Measurements from ENCODE around the gene NUMBL. TPM values are rescaled to one million over a fixed set of nuclear protein-coding genes. Genes with fewer than 3 reads are reported as not detected.

NUMBL gene
- total RNA-seq, 1 experiment from 2014 or later = 26.8 TPM

DNA sequence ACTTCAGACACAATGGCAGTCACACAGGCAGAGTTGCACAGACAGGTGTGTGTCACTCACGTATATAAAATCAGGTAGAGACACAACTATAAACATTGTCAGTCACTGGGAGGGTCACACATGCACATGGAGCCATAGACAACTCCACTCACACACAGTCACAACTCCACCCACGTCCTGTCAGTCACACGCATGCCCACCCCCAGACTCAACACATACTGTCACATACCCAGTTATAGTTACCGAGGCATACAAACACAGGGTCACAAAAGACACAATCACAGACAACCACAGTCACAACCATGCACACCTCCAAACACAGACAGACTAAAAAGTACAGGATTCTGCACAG lies 1.5 kb downstream of the NUMBL start:
- Histone ChIP-seq H3K27me3 (no peaks in the 10 kb centered on the region), H3K27ac (no peak overlapping the region), H3K4me1 (peaks cover 23% of the 10 kb centered on the region), H3K36me3 (peaks cover 14% of the 10 kb centered on the region), H3K9me3 (replicated peaks) (no peaks in the 10 kb centered on the region), H3K4me3 (peak overlapping the region; percentile 77)
- no peak for DNase-seq

DNA sequence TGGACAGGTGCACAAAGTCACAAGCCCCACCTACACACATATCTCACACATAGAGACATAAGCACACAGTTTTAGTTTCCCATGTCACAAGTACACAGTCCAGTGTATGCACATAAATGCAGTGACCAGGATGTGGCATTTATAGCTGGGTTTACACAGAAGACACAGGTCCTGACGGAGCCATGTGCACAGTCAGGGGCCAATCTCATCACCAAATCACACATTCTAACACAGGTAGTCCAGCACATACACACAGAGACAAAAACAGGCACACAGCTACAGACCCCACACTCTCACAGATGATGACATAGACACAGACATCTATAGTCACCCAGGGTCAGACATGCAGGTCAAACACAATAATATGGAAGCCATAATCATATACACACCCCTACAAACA lies 2.1 kb downstream of the NUMBL start:
- DNase-seq = no peak
- Histone ChIP-seq H3K27ac (no peak overlapping the region), H3K9me3 (replicated peaks) (no peaks in the 10 kb centered on the region), H3K4me3 (no peak overlapping the region), H3K36me3 (peaks cover 18% of the 10 kb centered on the region), H3K4me1 (peaks cover 23% of the 10 kb centered on the region), H3K27me3 (no peaks in the 10 kb centered on the region)

- DNase-seq = no peak
- Histone ChIP-seq H3K27me3 (no peaks in the 10 kb centered on the region), H3K9me3 (replicated peaks) (no peaks in the 10 kb centered on the region), H3K36me3 (peaks cover 24% of the 10 kb centered on the region), H3K4me1 (peaks cover 23% of the 10 kb centered on the region), H3K27ac (no peak overlapping the region), H3K4me3 (no peak overlapping the region)
Measured at GRCh38 chr19:40687525-40688016, 2.9 kb downstream of the NUMBL start.

- peaks cover 23% of the 10 kb centered on the region for H3K4me1 ChIP-seq
- DNase-seq = no peak
- H3K27ac ChIP-seq = no peak overlapping the region
- no peak overlapping the region for H3K4me3 ChIP-seq
- no peaks in the 10 kb centered on the region for H3K27me3 ChIP-seq
- peaks cover 29% of the 10 kb centered on the region for H3K36me3 ChIP-seq
- no peaks in the 10 kb centered on the region for H3K9me3 ChIP-seq (replicated peaks)
Measured at GRCh38 chr19:40686882-40687524, 3.4 kb downstream of the NUMBL start.

GRCh38 chr19:40685563-40685962 lies 4.9 kb downstream of the NUMBL start:
- DNase-seq = no peak
- H3K4me3 ChIP-seq = no peak overlapping the region
- no peaks in the 10 kb centered on the region for H3K27me3 ChIP-seq
- no peaks in the 10 kb centered on the region for H3K9me3 ChIP-seq (replicated peaks)
- peaks cover 15% of the 10 kb centered on the region for H3K4me1 ChIP-seq
- peaks cover 44% of the 10 kb centered on the region for H3K36me3 ChIP-seq
- H3K27ac ChIP-seq = no peak overlapping the region

GRCh38 chr19:40685016-40685526 lies 5.4 kb downstream of the NUMBL start:
- Histone ChIP-seq H3K27ac (no peak overlapping the region), H3K36me3 (peaks cover 47% of the 10 kb centered on the region), H3K9me3 (replicated peaks) (no peaks in the 10 kb centered on the region)

GRCh38 chr19:40684280-40684679 lies 6.2 kb downstream of the NUMBL start:
- Histone ChIP-seq H3K4me3 (no peak overlapping the region), H3K27me3 (no peaks in the 10 kb centered on the region), H3K36me3 (peaks cover 55% of the 10 kb centered on the region), H3K9me3 (replicated peaks) (no peaks in the 10 kb centered on the region), H3K27ac (no peak overlapping the region), H3K4me1 (peaks cover 15% of the 10 kb centered on the region)
- DNase-seq = no peak

More at GRCh38 chr19:40685016-40685526, 5.4 kb downstream of the NUMBL start:
- no peaks in the 10 kb centered on the region for H3K27me3 ChIP-seq
- H3K4me3 ChIP-seq = no peak overlapping the region
- no peak for DNase-seq
- peaks cover 15% of the 10 kb centered on the region for H3K4me1 ChIP-seq

DNA sequence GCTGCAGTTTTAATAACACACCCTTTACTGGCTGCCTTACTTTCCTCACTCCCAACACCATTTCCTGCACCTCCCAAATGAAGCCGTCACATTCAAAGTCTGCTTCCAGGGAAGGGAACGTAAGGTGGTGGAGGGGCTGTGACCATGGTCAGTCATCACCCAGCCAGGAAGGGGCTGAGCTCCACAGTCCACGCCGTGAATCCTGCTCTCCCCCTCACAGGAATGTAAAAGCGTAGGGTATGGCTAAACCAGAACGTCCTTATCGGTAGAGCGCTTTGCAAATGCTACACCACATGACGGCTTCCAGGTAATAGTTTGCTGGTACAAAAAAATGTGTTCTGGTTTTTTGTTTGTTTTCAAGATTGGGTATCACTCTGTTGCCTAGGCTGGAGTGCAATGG lies 7.0 kb downstream of the NUMBL start:
- Histone ChIP-seq H3K4me3 (no peak overlapping the region), H3K27ac (no peak overlapping the region), H3K27me3 (no peaks in the 10 kb centered on the region)

DNA sequence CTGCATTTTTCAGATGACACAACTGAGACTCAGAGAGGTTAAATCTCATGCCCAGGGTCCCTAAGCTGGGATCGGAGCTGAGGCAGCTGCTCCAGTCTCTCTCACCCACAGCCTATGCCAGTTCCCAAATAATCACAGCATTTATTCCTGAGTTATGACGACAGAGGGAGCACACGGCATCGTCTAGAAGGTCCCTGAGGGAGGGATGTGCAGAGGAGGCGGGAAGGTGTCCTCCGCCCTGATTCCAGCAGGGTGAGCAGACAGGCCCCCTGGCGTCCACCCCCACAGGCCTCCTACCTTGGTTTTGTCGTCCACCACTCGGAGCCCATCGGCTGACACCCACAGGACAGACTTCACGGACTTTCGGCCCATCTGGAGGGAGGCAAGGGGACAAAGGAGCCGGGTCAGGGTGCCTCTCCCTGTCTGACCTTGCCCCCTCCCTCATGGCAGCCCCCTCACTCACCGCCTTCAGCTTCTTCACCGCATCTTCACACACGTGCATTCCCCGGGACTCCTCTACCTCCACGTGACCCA lies 8.0 kb downstream of the NUMBL start:
- DNase-seq = no peak
- Histone ChIP-seq H3K4me3 (no peak overlapping the region), H3K9me3 (replicated peaks) (no peaks in the 10 kb centered on the region), H3K36me3 (peaks cover 71% of the 10 kb centered on the region), H3K4me1 (no peaks in the 10 kb centered on the region), H3K27ac (no peak overlapping the region), H3K27me3 (no peaks in the 10 kb centered on the region)

More for the DNA sequence above, 7.0 kb downstream of the NUMBL start:
- Histone ChIP-seq H3K9me3 (replicated peaks) (no peaks in the 10 kb centered on the region), H3K4me1 (peaks cover 8% of the 10 kb centered on the region), H3K36me3 (peaks cover 62% of the 10 kb centered on the region)
- DNase-seq = no peak

GRCh38 chr19:40681039-40681438 lies 9.4 kb downstream of the NUMBL start:
- Histone ChIP-seq H3K27ac (no peak overlapping the region), H3K27me3 (no peaks in the 10 kb centered on the region), H3K4me1 (no peaks in the 10 kb centered on the region), H3K4me3 (no peak overlapping the region), H3K36me3 (peaks cover 70% of the 10 kb centered on the region), H3K9me3 (replicated peaks) (no peaks in the 10 kb centered on the region)
- no peak for DNase-seq

DNA sequence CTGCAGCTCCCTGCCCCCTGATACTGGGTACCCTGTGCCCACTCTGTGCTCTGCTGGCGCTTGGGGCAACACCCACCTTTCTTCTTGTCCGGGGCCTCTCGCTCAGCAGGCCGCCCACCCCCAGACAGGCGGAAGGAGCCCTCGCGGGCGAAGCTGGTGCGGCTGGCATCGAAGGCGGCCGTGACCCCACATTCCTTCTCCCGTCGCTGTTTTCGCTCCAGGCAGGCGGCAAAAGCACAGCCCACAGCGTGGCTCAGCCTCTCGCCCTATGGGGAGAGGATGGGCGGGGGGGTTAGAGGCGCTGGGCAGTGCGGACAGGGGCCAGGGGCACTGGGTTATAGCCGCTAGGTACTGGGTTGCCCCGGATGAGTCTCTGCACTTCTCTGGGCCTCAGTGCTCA lies 13.3 kb downstream of the NUMBL start:
- H3K4me3 ChIP-seq = no peak overlapping the region
- DNase-seq = no peak
- no peaks in the 10 kb centered on the region for H3K4me1 ChIP-seq
- no peaks in the 10 kb centered on the region for H3K9me3 ChIP-seq (replicated peaks)
- H3K27ac ChIP-seq = no peak overlapping the region
- no peaks in the 10 kb centered on the region for H3K27me3 ChIP-seq
- peaks cover 87% of the 10 kb centered on the region for H3K36me3 ChIP-seq

- Histone ChIP-seq H3K4me1 (no peaks in the 10 kb centered on the region), H3K27ac (no peak overlapping the region), H3K4me3 (no peak overlapping the region), H3K36me3 (peaks cover 88% of the 10 kb centered on the region), H3K27me3 (no peaks in the 10 kb centered on the region), H3K9me3 (replicated peaks) (no peaks in the 10 kb centered on the region)
- DNase-seq = no peak
Measured at GRCh38 chr19:40674291-40674690, 16.2 kb downstream of the NUMBL start.

DNA sequence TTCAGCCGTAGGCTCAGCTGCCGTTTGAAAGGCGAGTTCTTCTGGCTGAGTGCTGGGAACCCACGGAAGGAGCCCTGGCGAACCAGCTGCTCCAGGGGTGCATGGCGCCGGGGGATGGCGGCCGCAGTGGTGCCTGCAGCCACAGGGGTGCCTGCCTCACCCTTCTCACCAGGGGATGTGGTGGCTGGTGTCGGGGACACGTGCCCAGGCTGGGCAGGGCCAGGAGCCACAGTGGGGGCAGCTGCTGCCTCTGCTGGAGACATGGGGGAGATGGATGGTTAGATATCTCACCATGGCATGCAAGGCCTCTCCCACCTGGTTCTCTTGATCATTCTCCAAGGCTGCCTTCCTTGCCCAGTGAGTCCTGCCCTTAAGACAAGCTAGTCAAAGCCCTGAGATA lies 17.1 kb downstream of the NUMBL start:
- H3K27me3 ChIP-seq = no peaks in the 10 kb centered on the region
- no peak overlapping the region for H3K27ac ChIP-seq
- H3K36me3 ChIP-seq = peaks cover 90% of the 10 kb centered on the region
- H3K9me3 ChIP-seq (replicated peaks) = no peaks in the 10 kb centered on the region
- H3K4me3 ChIP-seq = no peak overlapping the region
- H3K4me1 ChIP-seq = no peaks in the 10 kb centered on the region
- DNase-seq = no peak

GRCh38 chr19:40672573-40673299 lies 17.7 kb downstream of the NUMBL start:
- Histone ChIP-seq H3K4me1 (no peaks in the 10 kb centered on the region), H3K9me3 (replicated peaks) (no peaks in the 10 kb centered on the region), H3K27me3 (no peaks in the 10 kb centered on the region), H3K27ac (no peak overlapping the region), H3K4me3 (no peak overlapping the region), H3K36me3 (peaks cover 90% of the 10 kb centered on the region)
- no peak for DNase-seq

DNA sequence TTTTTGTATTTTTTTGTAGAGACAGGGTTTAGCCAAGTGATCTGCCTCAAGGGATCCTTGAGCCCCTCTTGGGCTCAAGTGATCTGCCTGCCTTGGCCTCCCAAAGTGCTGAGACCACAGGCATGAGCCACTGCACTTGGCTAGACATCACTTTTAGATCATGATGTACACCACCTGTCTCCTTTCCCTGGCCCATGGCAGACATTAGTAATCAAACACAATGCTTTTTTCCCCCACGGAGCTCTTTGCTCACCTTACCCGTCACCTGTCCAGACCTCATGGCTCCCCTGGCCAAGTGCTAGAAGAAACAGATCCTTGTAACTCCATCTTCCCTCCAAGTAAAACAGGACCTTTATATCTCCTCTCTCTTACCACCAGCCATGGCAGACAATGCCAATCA lies 18.4 kb downstream of the NUMBL start:
- H3K27me3 ChIP-seq = no peaks in the 10 kb centered on the region
- DNase-seq = no peak
- no peak overlapping the region for H3K27ac ChIP-seq
- H3K36me3 ChIP-seq = peaks cover 94% of the 10 kb centered on the region
- no peaks in the 10 kb centered on the region for H3K4me1 ChIP-seq
- H3K4me3 ChIP-seq = no peak overlapping the region
- H3K9me3 ChIP-seq (replicated peaks) = no peaks in the 10 kb centered on the region

Data from SJCRH30 (cell line).